Esophagus muscularis mucosa (tissue), 4 donors: ENCODE results near the gene MTUS2. TPM values are rescaled to one million over a fixed set of nuclear protein-coding genes. Genes with fewer than 3 reads are reported as not detected.
A peak's percentile ranks its signal among the peaks of the same experiment; 100 is the strongest.

Experiments
- DNase-seq: peaks from one replicate; pipeline ENCODE4 v3.0.0-alpha.2; 2017; ENCODE audit errors: extremely low spot score
- H3K27ac ChIP-seq, 4 donors: fragments of 200-600 bp; sonication (generic); replicated peaks in 1 of 4; 1 replicate in 3 of 4; 2 replicates in 1 of 4; pipeline ENCODE4 v1.5.1; 2016 to 2019; ENCODE audit warnings: mild to moderate bottlenecking in 1 of 4
- H3K27me3 ChIP-seq, 4 donors: fragments of 200-600 bp; sonication (generic); one replicate each; pipeline versions ENCODE4 v1.5.1 to v1.6.0; 2016 to 2019
- H3K36me3 ChIP-seq, 4 donors: fragments of 200-600 bp; sonication (generic); one replicate each; pipeline ENCODE4 v1.5.1; 2016 to 2019
- H3K4me1 ChIP-seq, 4 donors: fragments of 200-600 bp; sonication (generic); one replicate each; pipeline ENCODE4 v1.5.1; 2016 to 2019
- H3K4me3 ChIP-seq, 4 donors: fragments of 200-600 bp; sonication (generic); 1 replicate in 2 of 4; 2 replicates in 2 of 4; pipeline ENCODE4 v1.5.1; 2016 to 2019; ENCODE audit warnings: mild to moderate bottlenecking in 4 of 4, moderate library complexity in 1 of 4
- H3K9me3 ChIP-seq, 4 donors: fragments of 200-600 bp; sonication (generic); 1 replicate in 3 of 4; 2 replicates in 1 of 4; pipeline ENCODE4 v1.5.1; 2016 to 2019
- EP300 ChIP-seq: sonication (generic); formaldehyde crosslinking; IDR thresholded peaks from one replicate; pipeline ENCODE4 v1.6.1; 2017; ENCODE audit warnings: antibody characterized with exemption
- POLR2A ChIP-seq: fragments of 450-650 bp; IDR thresholded peaks from one replicate; pipeline ENCODE4 v1.6.1; 2017; ENCODE audit warnings: antibody characterized with exemption, moderate library complexity, mild to moderate bottlenecking, low read depth
- POLR2AphosphoS5 ChIP-seq, 2 donors: sonication (generic); formaldehyde crosslinking; IDR thresholded peaks; one replicate each; pipeline ENCODE4 v1.6.1; 2017; ENCODE audit warnings: antibody characterized with exemption in 2 of 2
- WGBS: methylation state at CpG from one replicate; pipeline ENCODE4 v1.1.5; 2018; 5-methylcytosine and 5-hydroxymethylcytosine counted together
- intact Hi-C: fragments of 100-400 bp; cut with DNase I; formaldehyde crosslinking; loops from one replicate; pipeline ENCODE4 v1.15.1; 2023
- total RNA-seq, 4 donors: library from RNA; depleted of rRNA; stranded (reverse); fragments of >200 nt; gene quantifications; one replicate each; pipeline versions ENCODE4 v1.1.0 to v1.2.1, GENCODE V29; 2016
- TF ChIP-seq, protein P1 (sequence below), 3 experiments: fragments of 200-600 bp in 2 of 3; fragments of 450-650 bp in 1 of 3; sonication (generic) in 2 of 3; IDR thresholded peaks; one replicate each; pipeline ENCODE4 v1.5.1; 2017 to 2019; ENCODE audit warnings: antibody characterized with exemption in 3 of 3, mild to moderate bottlenecking in 2 of 3, moderate library complexity in 1 of 3

The MTUS2 gene
- total RNA-seq = 10 to 100 TPM in 3 of 4 donors, 1 to 10 TPM in 1; 7.1 to 46.2 (median 12.8) TPM

GRCh38 chr13:28820099-28821051, at the start of gene MTUS2:
TSS of gene MTUS2 (plus strand) at chr13:28820339.
- WGBS = 2% methylated on average over 17 of the region's 89 CpGs
- Histone ChIP-seq H3K4me3 (peak within 1 kb of the TSS; percentile 57 to 70 (median 62)), H3K9me3 (peaks cover 0 to 6% (median 0%) of the 10 kb centered on the region in 4 donors), H3K4me1 (peaks cover 5 to 20% (median 17%) of the 10 kb centered on the region in 4 donors), H3K27me3 (peaks cover 0 to 46% (median 0%) of the 10 kb centered on the region in 4 donors), H3K36me3 (no peaks in the 10 kb centered on the region), H3K27ac (peak within 1 kb of the TSS; percentile 8 to 51 (median 39))
- intact Hi-C loops = loop anchor here (2.0 kb wide), 2 partner anchors 440 to 542 kb away; no protein-coding TSS in a partner anchor
- TF ChIP-seq, protein P1, sequence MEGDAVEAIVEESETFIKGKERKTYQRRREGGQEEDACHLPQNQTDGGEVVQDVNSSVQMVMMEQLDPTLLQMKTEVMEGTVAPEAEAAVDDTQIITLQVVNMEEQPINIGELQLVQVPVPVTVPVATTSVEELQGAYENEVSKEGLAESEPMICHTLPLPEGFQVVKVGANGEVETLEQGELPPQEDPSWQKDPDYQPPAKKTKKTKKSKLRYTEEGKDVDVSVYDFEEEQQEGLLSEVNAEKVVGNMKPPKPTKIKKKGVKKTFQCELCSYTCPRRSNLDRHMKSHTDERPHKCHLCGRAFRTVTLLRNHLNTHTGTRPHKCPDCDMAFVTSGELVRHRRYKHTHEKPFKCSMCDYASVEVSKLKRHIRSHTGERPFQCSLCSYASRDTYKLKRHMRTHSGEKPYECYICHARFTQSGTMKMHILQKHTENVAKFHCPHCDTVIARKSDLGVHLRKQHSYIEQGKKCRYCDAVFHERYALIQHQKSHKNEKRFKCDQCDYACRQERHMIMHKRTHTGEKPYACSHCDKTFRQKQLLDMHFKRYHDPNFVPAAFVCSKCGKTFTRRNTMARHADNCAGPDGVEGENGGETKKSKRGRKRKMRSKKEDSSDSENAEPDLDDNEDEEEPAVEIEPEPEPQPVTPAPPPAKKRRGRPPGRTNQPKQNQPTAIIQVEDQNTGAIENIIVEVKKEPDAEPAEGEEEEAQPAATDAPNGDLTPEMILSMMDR (IDR thresholded peaks at IDR 0.05) = no peak
- TF ChIP-seq POLR2AphosphoS5 (IDR thresholded peaks at IDR 0.05) (no peak), EP300 (no peak), POLR2A (no peak)
- DNase-seq = peak; percentile 77

DNA sequence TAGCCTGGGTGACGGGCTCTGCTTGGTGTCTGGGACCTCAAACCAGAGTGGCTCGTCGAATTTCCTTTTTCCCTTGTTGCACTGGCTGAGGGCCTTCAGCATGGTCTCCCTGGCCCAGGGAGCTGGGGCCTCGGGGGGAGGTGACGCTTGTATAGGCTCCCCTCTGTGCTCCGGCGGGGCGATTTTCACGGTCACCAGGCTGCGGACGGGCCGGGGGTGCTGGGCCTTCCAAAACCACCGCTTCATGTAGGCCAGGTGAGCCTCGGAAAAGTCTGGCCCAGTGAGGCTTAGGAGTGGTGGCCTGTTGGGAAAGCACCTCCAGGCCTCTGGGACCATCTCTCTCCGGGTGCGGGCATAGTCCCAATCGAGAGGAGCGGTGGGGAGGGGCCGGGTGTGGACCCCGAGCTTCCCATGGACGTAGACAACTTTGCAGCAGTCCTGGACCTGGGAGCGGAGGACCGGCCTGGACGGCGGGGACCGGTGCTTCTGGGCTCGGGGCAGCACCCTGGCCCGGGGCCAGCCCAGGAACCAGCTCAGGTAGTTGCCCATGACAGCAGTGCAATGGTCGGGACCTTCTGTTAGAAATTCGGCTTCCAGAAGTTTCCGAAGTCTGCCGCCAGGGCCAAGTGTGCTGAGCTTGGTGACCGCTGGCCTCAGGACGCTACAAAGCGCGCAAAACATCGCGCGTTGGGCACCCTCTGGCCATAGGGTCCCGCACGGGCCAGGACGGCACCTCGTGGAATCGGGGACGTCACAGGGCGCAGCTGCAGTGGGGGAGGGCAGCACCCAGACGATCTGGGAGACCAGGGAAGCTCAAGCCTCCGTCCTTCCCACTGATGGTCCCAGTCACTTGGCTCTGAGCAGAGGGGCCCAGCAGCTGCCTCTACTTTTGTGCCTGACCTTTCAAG, 41.6 kb upstream of the MTUS2 start:
- Histone ChIP-seq H3K9me3 (peaks cover 0 to 6% (median under 1%) of the 10 kb centered on the region in 4 donors), H3K36me3 (no peaks in the 10 kb centered on the region), H3K4me3 (no peak overlapping the region), H3K27me3 (peaks cover 0 to 5% (median 0%) of the 10 kb centered on the region in 4 donors), H3K4me1 (no peaks in the 10 kb centered on the region), H3K27ac (no peak overlapping the region)
- 94% methylated on average over 30 of the region's 48 CpGs for WGBS
- DNase-seq = no peak
- intact Hi-C loops = no loop called here
- TF ChIP-seq, protein P1 (IDR thresholded peaks at IDR 0.05) = no peak
- TF ChIP-seq POLR2AphosphoS5 (IDR thresholded peaks at IDR 0.05) (no peak), POLR2A (no peak), EP300 (no peak)

DNA sequence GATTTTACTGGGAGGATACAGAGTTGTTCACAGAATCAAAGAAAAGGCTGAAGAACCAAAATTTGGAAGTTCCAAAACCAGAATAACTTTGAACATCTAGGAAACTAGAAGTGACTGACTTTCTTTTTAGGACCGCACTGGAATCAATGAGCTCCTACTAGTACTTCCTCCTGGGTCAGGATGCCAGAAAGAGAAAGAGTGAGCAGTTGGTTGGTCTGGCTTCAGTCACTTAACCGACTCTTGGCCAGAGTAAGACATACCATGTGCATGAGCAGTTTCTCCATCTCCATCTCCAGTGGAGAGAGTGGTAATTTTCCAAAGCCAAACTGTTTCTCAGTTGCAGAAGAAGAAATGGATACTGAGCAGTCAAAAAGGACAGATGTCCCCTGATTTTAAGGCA, 27.1 kb upstream of the MTUS2 start:
- H3K27ac ChIP-seq = no peak overlapping the region
- H3K4me3 ChIP-seq = no peak overlapping the region
- no peak for DNase-seq
- H3K36me3 ChIP-seq = no peaks in the 10 kb centered on the region
- H3K4me1 ChIP-seq = peaks cover 0 to 7% (median 5%) of the 10 kb centered on the region in 4 donors
- TF ChIP-seq EP300 = no peak
- no peak for TF ChIP-seq POLR2A
- TF ChIP-seq, protein P1 (IDR thresholded peaks at IDR 0.05) = no peak
- no peak for TF ChIP-seq POLR2AphosphoS5 (IDR thresholded peaks at IDR 0.05)
- peaks cover 0 to 21% (median 0%) of the 10 kb centered on the region in 4 donors for H3K27me3 ChIP-seq
- no peaks in the 10 kb centered on the region for H3K9me3 ChIP-seq
- 19% methylated on average over 2 of the region's 2 CpGs for WGBS
- intact Hi-C loops = no loop called here

DNA sequence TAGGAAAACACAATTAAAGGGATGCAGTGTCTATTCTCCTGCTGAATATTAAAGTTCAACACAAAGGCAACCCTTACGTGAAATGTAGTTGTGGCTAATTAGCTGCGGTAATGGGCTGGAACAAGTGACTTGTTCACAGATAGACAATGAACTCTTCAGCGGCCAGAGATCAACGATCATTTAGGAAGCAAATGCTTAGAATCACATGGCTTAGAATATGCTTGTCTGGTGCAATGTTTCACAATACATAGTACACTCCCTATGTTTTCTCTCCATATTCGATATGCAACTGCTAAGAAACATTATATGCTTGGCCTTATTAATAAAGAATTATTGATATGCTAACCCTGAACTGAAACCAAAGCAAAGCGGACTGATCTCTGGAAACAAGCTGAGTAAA, 25.7 kb upstream of the MTUS2 start:
- peaks cover 0 to 7% (median 5%) of the 10 kb centered on the region in 4 donors for H3K4me1 ChIP-seq
- no peaks in the 10 kb centered on the region for H3K9me3 ChIP-seq
- DNase-seq = no peak
- no peak overlapping the region for H3K4me3 ChIP-seq
- intact Hi-C loops = no loop called here
- H3K27me3 ChIP-seq = peaks cover 0 to 21% (median 0%) of the 10 kb centered on the region in 4 donors
- H3K36me3 ChIP-seq = no peaks in the 10 kb centered on the region
- 78% methylated on average over 6 of the region's 6 CpGs for WGBS
- TF ChIP-seq, protein P1 (IDR thresholded peaks at IDR 0.05) = no peak
- no peak for TF ChIP-seq POLR2A
- no peak for TF ChIP-seq EP300
- no peak overlapping the region for H3K27ac ChIP-seq
